NCI-H1436 (cell line): ENCODE data around the gene TRMT1.

ENCODE experiments used
- DNase-seq: peaks from one replicate; lab custom pipeline; 2025; lab: John Stamatoyannopoulos, UW

TRMT1 gene

DNA sequence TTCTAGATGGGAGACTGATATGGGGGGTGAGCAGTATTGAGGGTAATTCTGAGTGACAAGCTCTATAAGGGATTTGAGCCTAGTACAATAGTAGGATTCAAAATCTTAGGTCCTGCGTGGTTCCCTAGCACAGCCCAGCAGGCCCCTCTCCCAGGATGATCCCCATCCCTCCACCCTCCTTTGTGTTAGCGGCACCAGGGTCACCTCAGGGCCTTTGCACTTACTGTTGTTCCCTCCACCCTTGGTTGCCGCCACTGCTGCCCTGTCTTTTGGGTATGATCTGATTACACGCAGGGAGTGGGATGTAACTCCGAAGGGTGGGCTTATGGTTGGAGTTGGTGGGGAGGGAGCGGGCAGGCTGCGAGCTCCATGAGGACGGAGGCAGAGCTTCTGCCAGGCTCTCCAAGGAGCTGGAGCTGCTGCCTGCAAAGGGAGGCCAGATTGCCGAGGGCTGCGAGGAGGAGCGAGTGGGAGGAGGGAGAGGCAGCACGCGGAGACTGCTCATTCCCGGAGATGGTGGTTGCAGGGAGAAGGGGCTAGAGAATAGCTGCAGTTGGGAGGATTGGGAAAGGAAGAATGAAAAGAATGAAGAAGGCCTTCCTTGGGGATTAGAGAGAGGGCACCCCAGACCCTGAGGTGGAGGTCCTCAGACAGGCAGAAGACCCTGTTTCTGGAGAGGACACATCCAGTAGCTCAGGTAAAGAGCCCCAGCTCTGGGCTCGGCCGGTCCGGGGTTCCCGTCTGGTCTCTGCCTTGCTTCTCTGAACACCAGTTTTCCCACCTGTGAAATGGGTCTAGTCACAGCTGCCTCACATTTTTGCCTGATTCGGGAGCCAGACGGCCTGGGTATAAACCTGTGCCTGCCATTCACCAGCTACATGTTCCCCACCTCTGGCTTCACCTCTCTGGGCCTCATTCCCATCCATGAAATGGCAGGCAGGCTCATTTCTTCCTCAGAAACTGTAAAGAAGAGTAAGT is 6.7 kb upstream of the TRMT1 start:
- no peak for DNase-seq

- no peak for DNase-seq
Measured at GRCh38 chr19:13122275-13122878, 5.8 kb upstream of the TRMT1 start.

DNA sequence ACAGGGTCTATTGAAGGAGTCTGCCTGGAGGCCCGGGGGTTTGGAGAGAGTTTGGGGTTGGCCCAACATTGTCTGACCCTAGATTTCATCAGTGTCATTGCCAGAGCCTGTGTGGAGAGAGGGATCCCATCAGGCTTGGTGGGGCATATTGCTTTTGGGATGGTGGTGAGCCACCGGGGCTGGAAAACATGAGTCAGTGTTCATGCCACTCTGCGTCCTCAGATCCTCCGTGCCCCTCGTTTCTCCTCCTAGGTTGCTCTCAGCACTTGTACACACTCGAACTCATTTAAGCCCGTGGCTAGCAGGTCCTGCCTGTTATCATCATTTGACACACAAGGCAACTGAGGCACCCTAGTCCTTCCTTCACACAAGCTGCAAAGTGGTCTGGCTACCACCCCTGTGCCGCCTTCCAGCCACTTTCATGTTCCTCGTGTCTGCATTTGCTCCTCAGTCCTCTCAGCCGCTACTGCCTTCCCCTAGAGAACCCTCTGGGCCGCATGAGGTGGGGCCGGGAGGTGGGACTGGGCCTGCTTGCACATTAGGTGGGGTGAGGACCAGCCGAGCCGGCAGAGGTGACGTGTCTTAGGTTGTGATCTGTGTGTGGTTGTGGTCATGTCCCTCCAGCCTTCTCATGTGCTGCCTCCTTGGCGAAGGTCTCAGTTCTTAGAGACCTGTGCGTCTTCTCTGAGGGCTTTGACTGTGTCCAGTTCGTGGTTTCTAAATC is 5.2 kb upstream of the TRMT1 start:
- DNase-seq: no peak

DNA sequence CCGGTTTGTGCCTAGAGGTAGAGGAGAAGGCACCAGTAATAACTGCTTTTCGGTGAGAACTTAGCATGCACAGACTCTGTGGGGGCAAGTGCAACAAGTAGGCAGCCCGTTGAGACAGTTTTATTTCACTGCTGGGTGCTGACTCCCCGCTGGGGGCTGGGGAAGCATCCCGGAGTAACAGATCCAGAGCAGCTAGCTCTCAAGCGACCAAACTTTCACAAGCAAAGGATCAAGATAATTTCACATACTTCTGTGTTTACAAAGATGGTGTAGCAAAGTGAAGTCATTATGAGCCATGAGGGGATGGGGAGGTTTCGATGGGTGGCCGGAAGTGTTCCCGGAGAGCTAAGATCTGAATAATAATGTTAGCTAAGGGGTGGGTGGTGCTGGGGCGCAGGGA is 4.3 kb upstream of the TRMT1 start:
- DNase-seq: no peak

- no peak for DNase-seq
Measured at GRCh38 chr19:13120031-13120430, 3.5 kb upstream of the TRMT1 start.

GRCh38 chr19:13119627-13120026 is 3.1 kb upstream of the TRMT1 start:
- no peak for DNase-seq

DNA sequence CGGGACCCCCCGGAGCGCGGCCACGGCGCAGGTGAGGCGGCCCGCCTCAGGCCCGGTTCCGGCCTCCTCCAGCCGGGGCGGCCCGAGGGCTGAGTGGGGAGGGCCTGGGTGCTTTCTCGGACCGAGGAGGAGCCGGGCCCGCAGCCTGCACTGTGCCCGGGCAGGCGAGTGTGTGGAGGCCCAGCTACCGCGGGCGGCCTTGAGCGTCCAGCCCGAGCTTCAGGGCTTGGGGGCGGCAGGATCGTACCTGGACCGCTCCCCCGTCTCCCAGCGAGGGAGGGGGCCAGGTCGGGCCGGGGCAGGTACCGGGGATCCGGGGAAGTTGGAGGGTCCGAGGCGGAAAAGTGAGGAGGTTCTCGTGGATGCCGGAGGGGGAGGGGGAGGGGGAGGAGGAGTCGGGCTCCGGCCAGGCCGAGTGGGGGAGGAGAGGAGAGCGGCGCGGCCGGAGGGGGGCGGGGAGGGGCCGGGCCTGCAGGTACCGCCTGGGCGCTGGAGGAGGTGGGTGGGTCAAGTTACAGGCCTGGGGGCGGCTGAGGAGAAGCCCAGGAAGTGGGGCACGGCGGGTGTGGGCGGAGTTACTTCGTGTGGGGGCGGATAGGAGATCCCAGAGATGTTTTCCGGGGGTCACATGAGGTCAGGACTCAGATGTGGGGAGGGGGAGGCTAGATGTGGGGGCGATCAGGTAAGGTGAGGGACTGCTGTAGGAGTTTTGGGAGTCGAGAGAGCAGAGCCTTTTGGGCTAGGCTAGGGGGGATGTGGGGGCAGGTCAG is 2.1 kb upstream of the TRMT1 start:
- peak; percentile 25 for DNase-seq

DNA sequence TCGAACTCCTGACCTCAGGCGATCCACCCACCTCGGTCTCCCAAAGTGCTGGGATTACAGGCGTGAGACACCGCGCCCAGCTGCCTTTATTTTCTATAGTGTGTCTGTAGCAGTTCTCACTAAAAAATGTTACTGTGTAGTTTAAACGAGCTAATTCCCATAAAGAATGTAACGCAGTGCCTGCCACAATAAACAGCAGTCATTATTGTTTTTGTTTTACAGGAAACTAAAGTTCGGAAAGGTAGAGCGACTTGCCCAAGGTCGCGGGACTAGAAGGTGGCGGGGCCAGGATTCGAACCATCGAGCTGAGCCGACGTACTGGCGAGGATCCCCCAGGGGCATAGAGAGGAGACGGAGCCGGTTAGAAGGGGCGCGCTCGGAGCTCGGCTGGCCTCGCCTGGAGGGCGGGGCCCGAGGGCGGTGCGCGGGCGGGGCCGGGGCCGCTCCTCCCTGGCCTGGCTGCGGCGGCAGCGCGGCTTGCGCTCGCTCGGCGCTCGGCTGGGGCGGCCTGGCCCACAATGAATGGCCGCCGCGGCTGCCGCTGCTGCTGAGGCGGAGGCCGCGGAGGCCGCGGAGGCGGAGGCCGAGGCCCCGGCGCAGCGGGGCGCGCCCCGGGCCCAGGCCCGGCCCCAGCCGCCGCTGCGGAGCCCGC is 1.4 kb upstream of the TRMT1 start, which contains the start of gene NACC1:
TSS of gene NACC1 (plus strand) at position 493 of the 652 bp plus-strand sequence. CDS start 16,944 bp downstream, outside the sequence.
- DNase-seq: peak; percentile 92

DNA sequence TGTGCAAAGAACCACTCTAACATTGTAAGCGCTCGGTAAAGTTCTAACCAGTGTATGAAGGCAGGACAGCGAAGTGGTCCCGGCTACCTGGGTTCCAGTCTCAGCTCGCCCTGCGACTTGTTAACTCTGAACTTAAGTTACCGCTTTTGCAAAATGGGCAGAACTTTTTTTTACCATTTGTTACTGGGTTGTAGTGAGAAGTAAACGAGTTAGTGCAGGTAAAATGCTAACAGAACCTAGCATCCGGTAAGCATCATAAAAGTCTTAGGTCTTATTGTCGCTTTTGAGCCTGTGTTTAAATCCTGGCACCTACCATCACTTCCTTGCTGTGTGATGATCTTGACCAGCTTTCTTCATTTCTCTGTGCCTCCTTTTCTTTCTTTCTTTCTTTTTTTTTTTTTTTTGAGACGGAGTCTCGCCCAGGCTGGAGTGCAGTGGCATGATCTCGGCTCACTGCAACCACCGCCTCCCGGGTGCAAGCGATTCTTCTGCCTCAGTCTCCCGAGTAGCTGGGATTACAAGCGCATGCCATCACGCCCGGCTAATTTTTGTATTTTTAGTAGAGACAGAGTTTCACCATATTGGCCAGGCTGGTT is 734 bp upstream of the TRMT1 start:
- no peak for DNase-seq

- no peak for DNase-seq
Measured at GRCh38 chr19:13115936-13116281, 631 bp downstream of the TRMT1 start.

- no peak for DNase-seq
Measured at GRCh38 chr19:13112555-13112954, 4.0 kb downstream of the TRMT1 start.

DNA sequence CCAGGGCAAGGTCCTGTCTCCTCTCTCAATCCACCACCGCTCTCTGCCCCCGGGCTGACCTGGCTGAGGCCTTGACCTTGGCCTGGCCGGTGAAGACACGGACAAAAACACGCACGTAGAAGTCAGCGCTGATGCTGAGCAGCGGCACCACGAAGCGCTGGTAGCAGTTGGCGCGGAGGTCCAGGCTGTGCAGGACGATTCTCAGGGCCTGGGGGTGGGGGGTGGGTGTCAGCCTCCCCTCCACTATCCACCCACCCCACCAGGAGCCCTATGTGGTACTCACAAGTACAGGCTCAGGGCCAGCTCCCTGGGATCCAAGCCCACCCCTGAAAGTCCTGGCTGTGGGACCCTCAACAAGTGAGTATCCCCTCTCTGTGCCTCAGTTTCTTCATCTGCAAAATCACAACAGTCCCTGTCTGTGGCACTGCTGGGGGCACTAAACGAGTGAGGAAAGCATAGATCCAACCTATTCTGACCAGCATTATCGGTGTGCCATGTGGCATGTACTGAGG is 6.4 kb downstream of the TRMT1 start:
- no peak for DNase-seq

DNA sequence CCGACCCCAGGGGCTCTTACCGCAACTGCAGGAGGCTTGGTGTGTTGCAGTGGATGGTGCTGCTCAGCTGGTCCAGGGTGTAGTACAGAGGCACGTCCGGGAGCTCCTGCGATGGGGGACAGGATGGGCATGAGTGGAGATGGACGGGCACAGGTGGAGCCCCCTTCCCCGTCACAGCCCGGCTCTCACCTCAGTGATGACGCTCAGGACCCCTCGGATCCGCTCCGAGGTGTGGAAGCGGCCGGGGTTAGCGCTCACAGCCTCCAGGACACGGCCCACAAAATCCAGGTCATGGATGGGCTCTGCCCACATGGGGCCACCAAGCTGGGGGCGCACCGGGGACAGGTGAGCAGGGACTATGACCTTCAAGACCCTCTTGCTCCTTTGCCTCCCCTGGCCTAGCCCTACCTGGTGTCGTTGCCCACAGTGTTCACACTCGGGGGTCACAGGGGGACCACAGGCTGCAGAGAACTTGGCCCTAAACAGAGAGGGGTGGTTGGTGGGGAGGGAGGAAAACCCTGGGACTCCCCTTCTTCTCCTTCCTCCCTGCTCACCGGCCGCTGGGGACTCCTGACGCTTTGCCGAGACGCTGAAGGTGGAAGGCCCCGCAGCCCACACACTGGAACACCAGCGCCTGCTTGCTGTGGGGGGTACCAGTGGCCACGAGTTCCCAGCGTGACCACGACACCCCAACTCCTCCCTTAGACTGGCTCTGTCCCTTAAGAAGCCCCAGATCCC is 7.0 kb downstream of the TRMT1 start:
- no peak for DNase-seq

DNA sequence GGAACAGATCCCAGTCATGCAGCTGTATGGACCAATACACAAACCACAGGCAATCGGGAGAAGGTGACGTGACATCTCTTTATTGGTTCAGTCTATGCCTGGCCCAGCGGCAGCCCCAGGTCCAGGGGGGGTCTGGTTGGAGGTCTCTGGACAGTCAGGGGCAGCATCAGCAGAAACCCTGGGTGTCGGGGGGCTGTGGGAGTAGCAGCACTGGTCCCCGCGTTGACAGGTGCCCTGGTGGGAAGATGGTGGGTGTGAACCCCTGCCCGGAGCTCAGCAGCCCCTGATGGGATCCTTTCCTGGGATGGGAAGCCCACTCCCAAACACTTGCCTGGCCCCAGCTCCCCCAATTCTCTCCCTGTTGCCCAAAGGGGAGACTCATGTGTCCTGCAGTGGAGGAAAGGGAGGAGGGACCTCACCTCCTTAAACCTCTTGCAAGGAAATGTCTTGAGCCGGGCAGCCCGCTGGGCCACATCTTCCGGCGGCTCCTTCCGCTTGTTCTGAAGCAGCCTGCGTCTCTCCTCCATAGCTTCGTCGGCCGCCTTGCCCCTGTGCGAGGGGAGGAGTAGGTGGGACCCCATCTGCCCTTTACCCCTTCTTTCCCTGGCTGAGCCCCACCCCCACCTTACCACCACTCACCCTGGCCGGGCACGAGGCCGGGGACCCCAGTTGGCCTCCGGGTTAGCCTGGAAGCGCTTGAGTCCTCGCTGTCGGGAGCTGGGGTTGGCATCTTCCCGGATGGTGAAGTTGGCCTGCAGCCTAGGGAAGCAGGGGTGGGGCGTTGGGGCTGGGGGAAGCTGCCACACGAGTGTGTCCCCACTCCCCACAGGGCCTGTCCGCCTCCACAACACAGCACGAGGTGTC is 11.5 kb downstream of the TRMT1 start:
- DNase-seq: no peak

DNA sequence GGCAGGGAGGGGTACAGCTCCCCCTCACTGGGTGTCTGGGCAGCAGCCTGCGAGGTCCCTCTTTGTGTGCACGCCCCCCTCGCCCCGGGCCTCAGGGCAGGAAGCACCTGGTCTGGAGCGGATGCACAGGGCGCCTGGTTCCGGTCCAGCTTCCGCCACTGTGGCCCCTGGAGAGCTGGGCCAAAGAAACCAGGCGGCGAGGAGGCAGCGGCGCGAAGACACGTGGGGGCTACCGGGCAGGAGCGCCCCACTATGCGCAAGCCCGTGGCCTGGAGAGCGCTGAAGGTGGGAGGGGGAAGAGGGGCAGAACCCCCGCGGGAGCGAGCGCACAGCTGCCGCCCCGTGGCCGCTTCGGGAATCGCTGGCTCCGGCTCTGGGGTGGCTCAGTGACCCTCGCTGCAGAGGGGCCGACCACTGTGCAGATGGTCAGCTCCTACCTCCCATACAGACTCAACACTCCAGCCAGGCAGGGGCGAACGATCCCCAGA is 12.1 kb downstream of the TRMT1 start:
- no peak for DNase-seq

GRCh38 chr19:13103581-13104359 is 12.8 kb downstream of the TRMT1 start:
- no peak for DNase-seq

GRCh38 chr19:13102666-13103580 is 13.6 kb downstream of the TRMT1 start, which contains the start of gene LYL1:
TSS of gene LYL1 (minus strand) at chr19:13102858. CDS start at chr19:13101171, 1,687 bp downstream.
- no peak for DNase-seq
